ENCODE data around the gene FGGY.
"Not testable (repeated sequence)": the region's sequence is repeated elsewhere in the genome, so short reads cannot be mapped to it uniquely, and the experiment has no call there.

DNA sequence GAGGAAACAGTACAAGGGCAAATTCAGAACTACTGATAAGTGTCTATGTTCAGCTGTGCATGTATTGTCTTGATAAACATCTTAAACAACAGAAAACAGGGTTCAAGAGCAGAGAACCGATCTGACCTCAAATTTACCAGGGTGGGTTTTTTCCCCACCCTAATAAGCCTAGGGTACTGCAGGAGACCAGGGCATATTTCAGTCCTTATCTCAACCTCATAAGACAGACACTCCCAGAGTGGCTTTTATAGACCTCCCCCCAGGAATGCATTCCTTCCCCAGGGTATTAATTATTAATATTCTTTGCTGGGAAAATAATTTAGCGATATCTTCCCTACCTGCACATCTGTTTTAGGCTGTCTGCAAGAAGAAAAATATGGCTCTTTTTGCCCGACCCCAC is 261.7 kb downstream of the FGGY start:
- TF ChIP-seq SUZ12 (IDR thresholded peaks at IDR 0.05; ENCODE audit: extremely low read depth, insufficient read depth, insufficient read length); YY1 (IDR thresholded peaks at IDR 0.05; ENCODE audit: insufficient read depth, insufficient read length); ZNF274 (IDR thresholded peaks at IDR 0.05; ENCODE audit: low read depth, low read length): not testable (repeated sequence)

Measured in NT2/D1 (cell line).